ENCODE data around the gene THADA. TPM values are rescaled to one million over a fixed set of nuclear protein-coding genes. Genes with fewer than 3 reads are reported as not detected.

The THADA gene
- total RNA-seq, 4 donors from 2014 or later = 26.2 to 58.3 (median 29.7) TPM

GRCh38 chr2:43368483-43369385 is 227.1 kb downstream of the THADA start:
- WGBS = 81% methylated on average over 5 of the region's 5 CpGs
- H3K27ac ChIP-seq = no peak overlapping the region
- DNase-seq (ENCODE audit: low spot score in 2 of 2) = no peak
- peaks cover 22% of the 10 kb centered on the region for H3K4me1 ChIP-seq
- H3K9me3 ChIP-seq = no peaks in the 10 kb centered on the region
- TF ChIP-seq POLR2AphosphoS5 (IDR thresholded peaks at IDR 0.05) (no peak), EP300 (IDR thresholded peaks at IDR 0.05) (no peak), POLR2A (IDR thresholded peaks at IDR 0.05) (no peak)
- TF ChIP-seq, protein P1, sequence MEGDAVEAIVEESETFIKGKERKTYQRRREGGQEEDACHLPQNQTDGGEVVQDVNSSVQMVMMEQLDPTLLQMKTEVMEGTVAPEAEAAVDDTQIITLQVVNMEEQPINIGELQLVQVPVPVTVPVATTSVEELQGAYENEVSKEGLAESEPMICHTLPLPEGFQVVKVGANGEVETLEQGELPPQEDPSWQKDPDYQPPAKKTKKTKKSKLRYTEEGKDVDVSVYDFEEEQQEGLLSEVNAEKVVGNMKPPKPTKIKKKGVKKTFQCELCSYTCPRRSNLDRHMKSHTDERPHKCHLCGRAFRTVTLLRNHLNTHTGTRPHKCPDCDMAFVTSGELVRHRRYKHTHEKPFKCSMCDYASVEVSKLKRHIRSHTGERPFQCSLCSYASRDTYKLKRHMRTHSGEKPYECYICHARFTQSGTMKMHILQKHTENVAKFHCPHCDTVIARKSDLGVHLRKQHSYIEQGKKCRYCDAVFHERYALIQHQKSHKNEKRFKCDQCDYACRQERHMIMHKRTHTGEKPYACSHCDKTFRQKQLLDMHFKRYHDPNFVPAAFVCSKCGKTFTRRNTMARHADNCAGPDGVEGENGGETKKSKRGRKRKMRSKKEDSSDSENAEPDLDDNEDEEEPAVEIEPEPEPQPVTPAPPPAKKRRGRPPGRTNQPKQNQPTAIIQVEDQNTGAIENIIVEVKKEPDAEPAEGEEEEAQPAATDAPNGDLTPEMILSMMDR (IDR thresholded peaks at IDR 0.05) = no peak
- no peaks in the 10 kb centered on the region for H3K36me3 ChIP-seq
- H3K27me3 ChIP-seq = no peaks in the 10 kb centered on the region
- H3K4me3 ChIP-seq = no peak overlapping the region

DNA sequence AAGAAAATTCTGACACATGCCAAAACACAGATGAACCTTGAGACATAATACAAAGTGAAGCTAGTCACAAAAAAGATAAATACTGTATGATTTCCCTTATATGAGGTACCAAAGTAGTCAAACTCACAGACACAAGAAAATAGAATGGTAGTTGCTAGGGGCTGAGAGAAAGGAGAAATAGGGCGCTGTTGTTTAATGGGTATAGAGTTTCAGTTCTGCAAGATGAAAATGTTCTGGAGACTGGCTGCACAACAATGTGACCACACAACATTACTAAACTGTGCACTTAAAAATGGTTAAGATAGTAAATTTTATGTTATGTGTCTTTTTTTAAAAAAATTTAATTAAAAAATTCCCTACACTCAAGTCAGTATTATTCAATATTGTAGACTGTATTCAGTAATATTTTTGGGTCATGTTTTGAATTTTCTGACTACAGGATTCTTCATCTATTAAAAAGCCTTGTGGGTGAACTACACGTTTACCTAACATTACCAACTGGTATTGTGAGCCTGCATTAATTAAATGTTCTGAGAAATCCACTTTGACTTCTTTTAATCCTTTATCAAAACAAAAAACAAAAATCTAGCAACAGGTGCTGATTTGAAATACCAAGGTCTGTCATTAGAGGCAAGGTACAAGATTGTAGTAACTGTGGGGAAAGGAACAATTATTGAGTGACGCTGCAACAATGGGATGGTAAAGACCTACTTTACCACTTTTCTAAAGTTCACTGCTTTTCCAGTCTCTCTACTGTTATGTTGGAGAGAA is 228.6 kb downstream of the THADA start:
- TF ChIP-seq EP300 (IDR thresholded peaks at IDR 0.05) = no peak
- TF ChIP-seq POLR2AphosphoS5 (IDR thresholded peaks at IDR 0.05) = no peak
- no peak for TF ChIP-seq POLR2A (IDR thresholded peaks at IDR 0.05)
- TF ChIP-seq, protein P1 (IDR thresholded peaks at IDR 0.05) = no peak
- Histone ChIP-seq H3K27ac (no peak overlapping the region), H3K27me3 (no peaks in the 10 kb centered on the region), H3K36me3 (no peaks in the 10 kb centered on the region), H3K4me1 (peaks cover 22% of the 10 kb centered on the region), H3K4me3 (no peak overlapping the region), H3K9me3 (no peaks in the 10 kb centered on the region)
- no peak for DNase-seq (ENCODE audit: low spot score in 2 of 2)
- WGBS = 87% methylated on average over 3 of the region's 3 CpGs

DNA sequence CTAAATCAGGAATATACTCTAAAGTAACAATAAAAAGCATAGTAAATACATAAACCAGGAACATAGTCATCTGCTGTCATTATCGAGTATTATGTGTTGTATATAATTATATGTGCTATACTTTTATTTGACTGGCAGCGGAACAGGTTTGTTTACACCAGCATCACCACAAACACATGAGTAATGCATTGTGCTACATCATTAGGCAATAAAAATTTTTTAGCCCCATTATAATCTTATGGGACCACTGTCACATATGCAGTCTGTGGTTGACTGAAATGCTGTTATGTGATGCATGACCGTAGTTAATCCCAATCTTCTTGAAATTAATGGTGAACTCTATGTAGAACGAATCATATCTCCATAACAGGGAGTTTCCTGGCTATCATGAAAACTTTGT is 232.7 kb downstream of the THADA start:
- no peak for TF ChIP-seq POLR2AphosphoS5 (IDR thresholded peaks at IDR 0.05)
- TF ChIP-seq POLR2A (IDR thresholded peaks at IDR 0.05) = no peak
- TF ChIP-seq EP300 (IDR thresholded peaks at IDR 0.05) = no peak
- TF ChIP-seq, protein P1 (IDR thresholded peaks at IDR 0.05) = no peak
- 86% methylated on average over 4 of the region's 4 CpGs for WGBS
- H3K9me3 ChIP-seq = no peaks in the 10 kb centered on the region
- H3K27ac ChIP-seq = no peak overlapping the region
- H3K36me3 ChIP-seq = no peaks in the 10 kb centered on the region
- no peak overlapping the region for H3K4me3 ChIP-seq
- no peaks in the 10 kb centered on the region for H3K27me3 ChIP-seq
- no peaks in the 10 kb centered on the region for H3K4me1 ChIP-seq
- DNase-seq (ENCODE audit: low spot score in 2 of 2) = no peak

DNA sequence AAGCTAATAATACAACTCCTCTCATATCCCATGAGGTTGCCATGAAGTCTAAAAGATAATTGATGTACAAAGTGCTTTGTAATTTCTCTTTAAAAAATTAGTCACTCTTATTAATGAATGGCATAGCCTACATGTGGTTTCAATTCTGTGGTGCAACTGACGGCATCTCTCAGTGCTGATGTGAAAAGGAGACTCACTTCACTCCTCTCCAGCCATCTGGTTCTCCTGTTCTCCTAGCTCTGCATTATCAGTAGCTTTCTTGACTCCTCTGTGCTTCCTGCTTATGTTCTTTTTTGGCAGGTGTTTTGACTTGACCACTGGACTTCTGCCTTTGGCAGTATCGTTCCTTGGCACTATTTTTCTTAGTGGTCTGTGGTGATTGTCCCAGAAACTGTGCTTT is 234.6 kb downstream of the THADA start:
- Histone ChIP-seq H3K4me3 (no peak overlapping the region), H3K9me3 (no peaks in the 10 kb centered on the region), H3K27me3 (no peaks in the 10 kb centered on the region), H3K36me3 (no peaks in the 10 kb centered on the region), H3K27ac (no peak overlapping the region), H3K4me1 (no peaks in the 10 kb centered on the region)
- 52% methylated on average over 2 of the region's 2 CpGs for WGBS
- DNase-seq (ENCODE audit: low spot score in 2 of 2) = no peak
- TF ChIP-seq EP300 (IDR thresholded peaks at IDR 0.05) (no peak), POLR2A (IDR thresholded peaks at IDR 0.05) (no peak), POLR2AphosphoS5 (IDR thresholded peaks at IDR 0.05) (no peak)
- TF ChIP-seq, protein P1 (IDR thresholded peaks at IDR 0.05) = no peak

DNA sequence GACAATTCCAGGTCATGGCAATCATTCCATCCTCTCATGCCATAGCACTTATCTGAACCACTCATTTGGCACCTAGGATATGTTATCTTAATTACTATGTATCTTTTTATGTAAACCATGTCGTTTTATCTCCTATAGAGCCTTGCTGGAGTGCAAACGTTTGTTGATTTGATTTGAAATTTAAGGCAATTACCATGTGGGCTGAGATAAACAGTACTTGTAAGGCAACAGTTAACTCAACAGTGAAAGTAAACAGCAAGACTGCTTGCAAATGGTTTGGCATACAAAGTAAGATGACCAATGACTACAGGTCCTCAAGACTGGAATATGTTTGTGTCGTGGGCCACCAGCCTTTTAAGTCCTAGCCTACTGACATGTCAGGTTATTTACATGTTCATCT is 235.7 kb downstream of the THADA start:
- 66% methylated on average over 3 of the region's 3 CpGs for WGBS
- H3K27ac ChIP-seq = no peak overlapping the region
- no peak overlapping the region for H3K4me3 ChIP-seq
- no peak for DNase-seq (ENCODE audit: low spot score in 2 of 2)
- H3K27me3 ChIP-seq = no peaks in the 10 kb centered on the region
- no peaks in the 10 kb centered on the region for H3K4me1 ChIP-seq
- TF ChIP-seq POLR2AphosphoS5 (IDR thresholded peaks at IDR 0.05) = no peak
- no peak for TF ChIP-seq POLR2A (IDR thresholded peaks at IDR 0.05)
- TF ChIP-seq EP300 (IDR thresholded peaks at IDR 0.05) = no peak
- TF ChIP-seq, protein P1 (IDR thresholded peaks at IDR 0.05) = no peak
- H3K36me3 ChIP-seq = no peaks in the 10 kb centered on the region
- no peaks in the 10 kb centered on the region for H3K9me3 ChIP-seq

Data from suprapubic skin (tissue), 4 donors.